Cardiac muscle cell (in vitro differentiated cells and primary cell): Measurements from ENCODE around the gene PHOX2A. TPM values are rescaled to one million over a fixed set of nuclear protein-coding genes. Genes with fewer than 3 reads are reported as not detected.

ENCODE experiments used
- DNase-seq, 2 donors: peaks; one replicate each; pipeline versions ENCODE4 v3.0.0 to v3.0.0-alpha.2; 2010 to 2017; ENCODE audit warnings: low read depth in 1 of 2, low spot score in 1 of 2
- H3K27ac ChIP-seq: fragments of 200-600 bp; sonication (generic); 2 replicates; pipeline ENCODE4 v1.5.1; 2016
- H3K27me3 ChIP-seq: fragments of 200-600 bp; sonication (generic); 2 replicates; pipeline ENCODE4 v1.6.0; 2016; ENCODE audit warnings: control low read depth
- H3K36me3 ChIP-seq: fragments of 200-600 bp; sonication (generic); 2 replicates; pipeline ENCODE4 v1.5.1; 2016; ENCODE audit warnings: control low read depth
- H3K4me1 ChIP-seq: fragments of 200-600 bp; sonication (generic); 2 replicates; pipeline ENCODE4 v1.8.1; 2017; ENCODE audit warnings: low read depth, mild to moderate bottlenecking, mixed run types
- H3K4me3 ChIP-seq: fragments of 200-600 bp; sonication (generic); 2 replicates; pipeline ENCODE4 v1.5.1; 2016; ENCODE audit warnings: mild to moderate bottlenecking
- H3K9me3 ChIP-seq: fragments of 200-600 bp; sonication (generic); 2 replicates; pipeline ENCODE4 v1.5.1; 2017; ENCODE audit warnings: low read depth, mild to moderate bottlenecking, control low read depth
- polyA plus RNA-seq: library from polyadenylated mRNA; unstranded; fragments of >200 nt; fragmentation: Nextera tagmentation; extraction: Ambion mirVana; gene quantifications from 2 replicates; pipeline ENCODE4 v1.2.1, GENCODE V29; 2016
- total RNA-seq: library from RNA; depleted of rRNA; stranded (reverse); fragments of >200 nt; gene quantifications from 2 replicates; pipeline ENCODE4 v1.2.3, GENCODE V29; 2016
- TF ChIP-seq, protein P1 (sequence below): IDR thresholded peaks from 2 replicates; pipeline ENCODE4 v1.5.1; 2012; ENCODE audit warnings: low read depth, mild to moderate bottlenecking, low read length

PHOX2A gene
- total and polyA plus RNA-seq, 2 experiments from 2014 or later = 0.30 TPM; not detected in 1

DNA sequence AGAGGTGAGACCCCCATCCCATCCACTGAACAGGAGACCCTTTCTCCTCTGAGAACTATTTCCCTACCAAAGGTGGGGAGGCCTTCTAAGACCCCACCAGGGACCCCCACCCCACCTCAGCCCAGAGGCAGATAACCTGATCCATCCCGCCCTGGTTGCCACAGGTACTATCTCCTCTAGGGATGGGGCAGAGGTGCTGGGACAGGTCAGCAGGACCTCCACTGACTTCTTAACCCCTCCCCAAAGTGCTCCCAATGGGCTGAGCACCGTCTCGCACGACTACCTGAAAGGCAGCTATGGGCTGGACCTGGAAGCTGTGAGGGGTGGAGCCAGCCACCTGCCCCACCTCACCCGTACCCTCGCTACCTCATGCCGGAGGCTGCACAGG, 15.1 kb downstream of the PHOX2A start:
- Histone ChIP-seq H3K4me3 (no peak overlapping the region), H3K27me3 (no peaks in the 10 kb centered on the region), H3K9me3 (no peaks in the 10 kb centered on the region), H3K36me3 (peaks cover 46% of the 10 kb centered on the region), H3K4me1 (peaks cover 6% of the 10 kb centered on the region), H3K27ac (no peak overlapping the region)
- no peak for DNase-seq
- TF ChIP-seq, protein P1, sequence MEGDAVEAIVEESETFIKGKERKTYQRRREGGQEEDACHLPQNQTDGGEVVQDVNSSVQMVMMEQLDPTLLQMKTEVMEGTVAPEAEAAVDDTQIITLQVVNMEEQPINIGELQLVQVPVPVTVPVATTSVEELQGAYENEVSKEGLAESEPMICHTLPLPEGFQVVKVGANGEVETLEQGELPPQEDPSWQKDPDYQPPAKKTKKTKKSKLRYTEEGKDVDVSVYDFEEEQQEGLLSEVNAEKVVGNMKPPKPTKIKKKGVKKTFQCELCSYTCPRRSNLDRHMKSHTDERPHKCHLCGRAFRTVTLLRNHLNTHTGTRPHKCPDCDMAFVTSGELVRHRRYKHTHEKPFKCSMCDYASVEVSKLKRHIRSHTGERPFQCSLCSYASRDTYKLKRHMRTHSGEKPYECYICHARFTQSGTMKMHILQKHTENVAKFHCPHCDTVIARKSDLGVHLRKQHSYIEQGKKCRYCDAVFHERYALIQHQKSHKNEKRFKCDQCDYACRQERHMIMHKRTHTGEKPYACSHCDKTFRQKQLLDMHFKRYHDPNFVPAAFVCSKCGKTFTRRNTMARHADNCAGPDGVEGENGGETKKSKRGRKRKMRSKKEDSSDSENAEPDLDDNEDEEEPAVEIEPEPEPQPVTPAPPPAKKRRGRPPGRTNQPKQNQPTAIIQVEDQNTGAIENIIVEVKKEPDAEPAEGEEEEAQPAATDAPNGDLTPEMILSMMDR = no peak

- Histone ChIP-seq H3K27me3 (no peaks in the 10 kb centered on the region), H3K9me3 (no peaks in the 10 kb centered on the region), H3K4me1 (peaks cover 6% of the 10 kb centered on the region), H3K36me3 (peaks cover 41% of the 10 kb centered on the region), H3K27ac (no peak overlapping the region), H3K4me3 (no peak overlapping the region)
- TF ChIP-seq, protein P1 = peak; percentile 12
- no peak for DNase-seq
These were observed 15.6 kb downstream of the PHOX2A start for GRCh38 chr11:72228229-72228843.

- no peak for DNase-seq
- peaks cover 8% of the 10 kb centered on the region for H3K4me1 ChIP-seq
- TF ChIP-seq, protein P1 = no peak
- H3K9me3 ChIP-seq = no peaks in the 10 kb centered on the region
- no peak overlapping the region for H3K4me3 ChIP-seq
- H3K27me3 ChIP-seq = no peaks in the 10 kb centered on the region
- H3K36me3 ChIP-seq = peaks cover 34% of the 10 kb centered on the region
- H3K27ac ChIP-seq = no peak overlapping the region
These were observed 16.4 kb downstream of the PHOX2A start for GRCh38 chr11:72227316-72228228.

- DNase-seq = no peak
- peaks cover 16% of the 10 kb centered on the region for H3K4me1 ChIP-seq
- H3K27ac ChIP-seq = no peak overlapping the region
- H3K9me3 ChIP-seq = no peaks in the 10 kb centered on the region
- TF ChIP-seq, protein P1 = no peak
- H3K36me3 ChIP-seq = peaks cover 27% of the 10 kb centered on the region
- H3K27me3 ChIP-seq = no peaks in the 10 kb centered on the region
- no peak overlapping the region for H3K4me3 ChIP-seq
These were observed 17.3 kb downstream of the PHOX2A start for GRCh38 chr11:72226701-72227100.

- Histone ChIP-seq H3K4me1 (peaks cover 21% of the 10 kb centered on the region), H3K4me3 (peak overlapping the region; percentile 64), H3K9me3 (no peaks in the 10 kb centered on the region), H3K27ac (peak overlapping the region; percentile 93), H3K27me3 (no peaks in the 10 kb centered on the region), H3K36me3 (peaks cover 21% of the 10 kb centered on the region)
- TF ChIP-seq, protein P1 = no peak
- DNase-seq = peak; percentile 10 to 22
These were observed 18.5 kb downstream of the PHOX2A start for GRCh38 chr11:72225411-72225951.
